ENCODE data around the gene FLVCR2.

FLVCR2 gene

GRCh38 chr14:75627406-75627805 is 49.0 kb downstream of the FLVCR2 start:
- TF ChIP-seq FOXK2 (IDR thresholded peaks at IDR 0.05) (no peak), SUZ12 (IDR thresholded peaks at IDR 0.05) (no peak), BHLHE40 (IDR thresholded peaks at IDR 0.05; ENCODE audit: borderline replicate concordance) (no peak), ELF4 (IDR thresholded peaks at IDR 0.05) (no peak), L3MBTL2 (conservative IDR thresholded peaks at IDR 0.05) (no peak), ZNF384 (IDR thresholded peaks at IDR 0.05) (no peak), FOXM1 (IDR thresholded peaks at IDR 0.05; ENCODE audit: borderline replicate concordance) (no peak), CTBP1 (IDR thresholded peaks at IDR 0.05; ENCODE audit: borderline replicate concordance) (no peak), ARNT (IDR thresholded peaks at IDR 0.05) (no peak)
- CTCF ChIA-PET = interaction anchor here (0.6 to 1.3 kb wide), 2 partner anchors 49 to 766 kb away, joined by 3 read pairs; partner anchors contain the start of gene FLVCR2
- POLR2A ChIA-PET = no interaction called here

DNA sequence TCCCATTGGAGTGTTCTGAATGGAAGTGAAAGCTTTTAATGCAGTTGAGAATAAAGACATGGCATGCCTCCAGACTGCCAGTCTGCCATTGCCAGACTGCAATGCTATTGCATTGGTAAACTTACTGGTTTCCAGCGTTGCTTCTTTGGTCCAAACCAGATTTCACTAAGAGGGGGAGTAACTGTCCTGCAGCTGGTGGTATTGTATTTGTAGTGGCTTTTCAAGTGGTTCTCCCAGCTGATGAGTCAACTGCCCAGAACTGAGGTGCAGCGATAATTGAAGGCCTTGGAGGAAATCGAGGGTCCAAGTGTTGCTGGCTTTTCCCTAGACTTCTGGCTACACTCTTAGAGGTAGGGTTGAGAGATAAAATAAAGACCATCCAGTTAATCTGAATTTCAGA is 50.4 kb downstream of the FLVCR2 start:
- no peak for DNase-seq (ENCODE audit: extremely low spot score)
- ChIA-PET CTCF (no interaction called here), POLR2A (no interaction called here)
- no peak for TF ChIP-seq FOXA1 (IDR thresholded peaks at IDR 0.05)
- TF ChIP-seq ZNF384 (IDR thresholded peaks at IDR 0.05) = no peak

More at GRCh38 chr14:75627406-75627805, 49.0 kb downstream of the FLVCR2 start:
- DNase-seq (ENCODE audit: extremely low spot score) = no peak

GRCh38 chr14:75630695-75631452 is 52.5 kb downstream of the FLVCR2 start:
- ChIA-PET POLR2A (no interaction called here), CTCF (interaction anchor here (1.0 kb wide), 1 partner anchor 8 kb away, joined by 3 read pairs; no protein-coding TSS in a partner anchor)
- no peak for TF ChIP-seq FOXK2 (IDR thresholded peaks at IDR 0.05)
- TF ChIP-seq ARNT (IDR thresholded peaks at IDR 0.05) = no peak
- no peak for TF ChIP-seq LEF1 (IDR thresholded peaks at IDR 0.05; ENCODE audit: borderline replicate concordance)
- no peak for TF ChIP-seq SUZ12 (IDR thresholded peaks at IDR 0.05)
- no peak for TF ChIP-seq HDGF (IDR thresholded peaks at IDR 0.05; ENCODE audit: borderline replicate concordance)
- no peak for TF ChIP-seq PKNOX1 (IDR thresholded peaks at IDR 0.05)
- no peak for TF ChIP-seq FOXM1 (IDR thresholded peaks at IDR 0.05; ENCODE audit: borderline replicate concordance)
- TF ChIP-seq ZNF384 (IDR thresholded peaks at IDR 0.05) = no peak
- no peak for TF ChIP-seq NFRKB (IDR thresholded peaks at IDR 0.05)
- TF ChIP-seq SP1 (IDR thresholded peaks at IDR 0.05) = no peak
- no peak for TF ChIP-seq ELF4 (IDR thresholded peaks at IDR 0.05)
- TF ChIP-seq CTBP1 (IDR thresholded peaks at IDR 0.05; ENCODE audit: borderline replicate concordance) = no peak
- TF ChIP-seq BHLHE40 (IDR thresholded peaks at IDR 0.05; ENCODE audit: borderline replicate concordance) = no peak
- no peak for DNase-seq (ENCODE audit: extremely low spot score)

GRCh38 chr14:75631453-75631831 is 53.0 kb downstream of the FLVCR2 start:
- TF ChIP-seq NFRKB (IDR thresholded peaks at IDR 0.05) = no peak
- TF ChIP-seq PKNOX1 (IDR thresholded peaks at IDR 0.05) = no peak
- TF ChIP-seq FOXM1 (IDR thresholded peaks at IDR 0.05; ENCODE audit: borderline replicate concordance) = no peak
- no peak for TF ChIP-seq CTBP1 (IDR thresholded peaks at IDR 0.05; ENCODE audit: borderline replicate concordance)
- TF ChIP-seq SUZ12 (IDR thresholded peaks at IDR 0.05) = no peak
- TF ChIP-seq SP1 (IDR thresholded peaks at IDR 0.05) = no peak
- no peak for TF ChIP-seq FOXA1 (IDR thresholded peaks at IDR 0.05)
- no peak for TF ChIP-seq BHLHE40 (IDR thresholded peaks at IDR 0.05; ENCODE audit: borderline replicate concordance)
- no peak for TF ChIP-seq LEF1 (IDR thresholded peaks at IDR 0.05; ENCODE audit: borderline replicate concordance)
- no peak for TF ChIP-seq L3MBTL2 (conservative IDR thresholded peaks at IDR 0.05)
- no peak for TF ChIP-seq ZNF384 (IDR thresholded peaks at IDR 0.05)
- no peak for TF ChIP-seq ELF4 (IDR thresholded peaks at IDR 0.05)
- no peak for TF ChIP-seq ARNT (IDR thresholded peaks at IDR 0.05)
- no peak for TF ChIP-seq FOXK2 (IDR thresholded peaks at IDR 0.05)
- POLR2A ChIA-PET = no interaction called here
- DNase-seq (ENCODE audit: extremely low spot score) = no peak
- CTCF ChIA-PET = interaction anchor here (1.0 kb wide), 1 partner anchor 9 kb away, joined by 3 read pairs; no protein-coding TSS in a partner anchor

- DNase-seq (ENCODE audit: extremely low spot score) = no peak
- no peak for TF ChIP-seq CTBP1 (IDR thresholded peaks at IDR 0.05; ENCODE audit: borderline replicate concordance)
- TF ChIP-seq HDGF (IDR thresholded peaks at IDR 0.05; ENCODE audit: borderline replicate concordance) = no peak
- ChIA-PET CTCF (interaction anchor here (0.9 kb wide), 1 partner anchor 20 kb away, joined by 3 read pairs; no protein-coding TSS in a partner anchor), POLR2A (interaction anchor here (1.1 kb wide), 1 partner anchor 11 kb away, joined by 3 read pairs; no protein-coding TSS in a partner anchor)
Observed at GRCh38 chr14:75634848-75635247, 56.4 kb downstream of the FLVCR2 start.

- no peak for TF ChIP-seq FOXM1 (IDR thresholded peaks at IDR 0.05; ENCODE audit: borderline replicate concordance)
- TF ChIP-seq BHLHE40 (IDR thresholded peaks at IDR 0.05; ENCODE audit: borderline replicate concordance) = no peak
- TF ChIP-seq PKNOX1 (IDR thresholded peaks at IDR 0.05) = no peak
- TF ChIP-seq ELF4 (IDR thresholded peaks at IDR 0.05) = no peak
- no peak for TF ChIP-seq LEF1 (IDR thresholded peaks at IDR 0.05; ENCODE audit: borderline replicate concordance)
- no peak for DNase-seq (ENCODE audit: extremely low spot score)
- ChIA-PET CTCF (interaction anchor here (1.3 kb wide), 1 partner anchor 19 kb away, joined by 5 read pairs; no protein-coding TSS in a partner anchor), POLR2A (interaction anchor here (1.1 kb wide), 1 partner anchor 10 kb away, joined by 3 read pairs; no protein-coding TSS in a partner anchor)
Observed at GRCh38 chr14:75636100-75636692, 57.8 kb downstream of the FLVCR2 start.

All from HEK293T (cell line).